Peyer's patch (tissue), 4 donors: ENCODE data around the gene CDK6. TPM values are rescaled to one million over a fixed set of nuclear protein-coding genes. Genes with fewer than 3 reads are reported as not detected.

Source experiments
- DNase-seq, 3 donors: peaks; one replicate each; pipeline ENCODE4 v3.0.0-alpha.2; 2017 to 2019
- H3K27ac ChIP-seq, 4 donors: fragments of 200-600 bp; sonication (generic); one replicate each; pipeline ENCODE4 v1.5.1; 2016 to 2019
- H3K27me3 ChIP-seq, 2 donors: fragments of 200-600 bp; sonication (generic); one replicate each; pipeline ENCODE4 v1.5.1; 2019
- H3K36me3 ChIP-seq, 3 donors: fragments of 200-600 bp; sonication (generic); one replicate each; pipeline ENCODE4 v1.5.1; 2016 to 2019
- H3K4me1 ChIP-seq, 4 donors: fragments of 200-600 bp; sonication (generic); one replicate each; pipeline ENCODE4 v1.5.1; 2016 to 2019
- H3K4me3 ChIP-seq, 4 donors: fragments of 200-600 bp; sonication (generic); 1 replicate in 3 of 4; 2 replicates in 1 of 4; pipeline ENCODE4 v1.5.1; 2016 to 2019; ENCODE audit warnings: mild to moderate bottlenecking in 1 of 4
- H3K9me3 ChIP-seq, 4 donors: fragments of 200-600 bp; sonication (generic); one replicate each; pipeline ENCODE4 v1.5.1; 2016 to 2019; ENCODE audit warnings: mild to moderate bottlenecking in 1 of 4
- POLR2A ChIP-seq, 2 donors: fragments of 450-650 bp; IDR thresholded peaks; one replicate each; pipeline ENCODE4 v1.5.1; 2017; ENCODE audit warnings: antibody characterized with exemption in 2 of 2, mild to moderate bottlenecking in 2 of 2, moderate library complexity in 2 of 2
- total RNA-seq, 4 donors: library from RNA; depleted of rRNA; stranded (reverse); fragments of >200 nt; gene quantifications; one replicate each; pipeline ENCODE4 v1.1.0, GENCODE V29; 2016
- TF ChIP-seq, protein P1 (sequence below), 6 experiments: fragments of 450-650 bp in 4 of 6; fragments of 200-600 bp in 2 of 6; sonication (generic) in 1 of 6; IDR thresholded peaks; one replicate each; pipeline ENCODE4 v1.5.1; 2017 to 2019; ENCODE audit warnings: antibody characterized with exemption in 6 of 6, mild to moderate bottlenecking in 3 of 6, moderate library complexity in 1 of 6

Gene CDK6
- total RNA-seq, 4 donors from 2014 or later = 25.6 to 75.1 (median 55.4) TPM

DNA sequence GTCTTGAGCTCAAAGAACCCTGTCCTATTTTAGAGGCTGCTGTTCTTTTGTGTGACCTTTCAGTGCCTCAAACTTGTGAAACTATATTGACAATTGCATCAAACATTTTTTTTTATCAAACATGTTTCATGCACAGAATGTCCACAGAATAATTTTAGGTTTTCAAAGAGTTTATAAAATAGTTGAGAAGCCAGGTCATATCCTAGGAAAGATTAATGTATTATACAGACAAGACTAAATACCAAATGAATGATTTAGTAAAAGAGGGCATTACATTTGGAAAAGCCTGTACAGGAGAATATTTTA lies 67.0 kb downstream of the CDK6 start:
- TF ChIP-seq, protein P1, sequence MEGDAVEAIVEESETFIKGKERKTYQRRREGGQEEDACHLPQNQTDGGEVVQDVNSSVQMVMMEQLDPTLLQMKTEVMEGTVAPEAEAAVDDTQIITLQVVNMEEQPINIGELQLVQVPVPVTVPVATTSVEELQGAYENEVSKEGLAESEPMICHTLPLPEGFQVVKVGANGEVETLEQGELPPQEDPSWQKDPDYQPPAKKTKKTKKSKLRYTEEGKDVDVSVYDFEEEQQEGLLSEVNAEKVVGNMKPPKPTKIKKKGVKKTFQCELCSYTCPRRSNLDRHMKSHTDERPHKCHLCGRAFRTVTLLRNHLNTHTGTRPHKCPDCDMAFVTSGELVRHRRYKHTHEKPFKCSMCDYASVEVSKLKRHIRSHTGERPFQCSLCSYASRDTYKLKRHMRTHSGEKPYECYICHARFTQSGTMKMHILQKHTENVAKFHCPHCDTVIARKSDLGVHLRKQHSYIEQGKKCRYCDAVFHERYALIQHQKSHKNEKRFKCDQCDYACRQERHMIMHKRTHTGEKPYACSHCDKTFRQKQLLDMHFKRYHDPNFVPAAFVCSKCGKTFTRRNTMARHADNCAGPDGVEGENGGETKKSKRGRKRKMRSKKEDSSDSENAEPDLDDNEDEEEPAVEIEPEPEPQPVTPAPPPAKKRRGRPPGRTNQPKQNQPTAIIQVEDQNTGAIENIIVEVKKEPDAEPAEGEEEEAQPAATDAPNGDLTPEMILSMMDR (IDR thresholded peaks at IDR 0.05) = no peak
- no peak for TF ChIP-seq POLR2A (IDR thresholded peaks at IDR 0.05)
- Histone ChIP-seq H3K4me3 (no peak overlapping the region), H3K9me3 (no peaks in the 10 kb centered on the region), H3K27ac (no peak overlapping the region), H3K36me3 (no peaks in the 10 kb centered on the region), H3K27me3 (no peaks in the 10 kb centered on the region), H3K4me1 (peaks cover 0 to 12% (median 0%) of the 10 kb centered on the region in 4 donors)
- DNase-seq = no peak

DNA sequence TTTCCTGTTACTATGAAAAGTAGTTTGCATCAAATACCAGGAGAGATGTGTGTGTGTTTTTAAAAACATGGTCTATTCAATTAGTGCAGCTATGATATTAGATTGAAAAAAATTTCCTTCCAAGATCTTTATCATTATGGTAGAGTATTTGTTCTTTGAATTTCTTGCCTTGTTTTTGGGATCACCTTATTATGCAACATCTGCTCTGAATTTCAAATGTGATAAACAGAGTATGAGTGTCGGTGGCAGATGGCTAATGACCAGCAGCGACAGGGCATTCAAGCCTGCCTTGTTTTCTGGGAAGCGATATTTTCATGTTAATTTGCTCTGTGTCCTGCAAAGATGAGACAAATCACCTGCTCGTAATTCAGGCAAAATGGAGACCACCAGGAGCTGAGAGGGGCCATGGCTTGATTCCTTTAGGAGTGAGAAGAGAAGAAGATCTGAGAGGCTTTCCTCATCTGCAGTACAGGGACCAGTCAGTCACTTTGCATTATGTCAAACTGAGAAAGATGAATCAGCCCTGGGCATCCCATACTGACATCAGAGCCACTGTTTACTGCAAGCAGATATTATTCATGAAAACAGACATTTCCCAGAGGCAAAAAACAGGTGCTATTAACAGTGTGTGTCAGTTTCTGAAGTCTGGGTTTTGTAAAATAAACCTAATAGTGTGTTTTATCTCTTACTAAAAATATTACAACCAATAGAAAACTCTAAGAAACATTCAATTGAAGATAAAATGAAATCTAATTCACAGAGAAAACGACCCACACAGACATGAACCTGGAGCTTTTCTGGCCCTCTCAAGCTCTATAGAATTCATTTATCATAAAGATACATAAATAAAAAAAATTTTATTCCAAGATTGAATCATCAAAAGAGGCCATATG lies 67.6 kb downstream of the CDK6 start:
- Histone ChIP-seq H3K36me3 (no peaks in the 10 kb centered on the region), H3K9me3 (no peaks in the 10 kb centered on the region)

DNA sequence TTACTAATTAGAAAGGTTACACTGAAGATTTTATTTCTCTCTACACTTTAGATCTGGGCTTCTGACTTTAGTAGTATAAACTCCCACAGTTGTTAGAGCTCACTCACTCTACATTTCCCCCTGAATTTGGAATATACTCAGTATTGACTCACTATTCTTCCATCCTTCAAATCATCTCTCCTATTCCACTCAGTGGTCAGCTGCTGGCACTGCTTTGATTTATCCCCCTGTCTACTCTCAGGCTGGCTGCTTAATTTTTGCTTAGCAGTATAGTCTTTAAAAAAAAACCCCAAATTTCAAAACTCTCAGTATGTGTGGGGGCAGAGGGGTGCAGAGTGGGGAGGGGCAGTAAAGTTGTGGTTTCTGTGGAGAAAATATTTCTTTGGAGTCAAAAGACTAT lies 68.9 kb downstream of the CDK6 start:
- TF ChIP-seq, protein P1 (IDR thresholded peaks at IDR 0.05) = no peak
- TF ChIP-seq POLR2A (IDR thresholded peaks at IDR 0.05) = no peak
- Histone ChIP-seq H3K27me3 (no peaks in the 10 kb centered on the region), H3K9me3 (no peaks in the 10 kb centered on the region), H3K36me3 (no peaks in the 10 kb centered on the region), H3K4me1 (peaks cover 0 to 12% (median 0%) of the 10 kb centered on the region in 4 donors), H3K27ac (peak overlapping the region in 1 of 4 donors; percentile 49), H3K4me3 (no peak overlapping the region)
- DNase-seq = no peak

More for the DNA sequence above, 67.6 kb downstream of the CDK6 start:
- no peak for DNase-seq
- Histone ChIP-seq H3K4me3 (no peak overlapping the region), H3K27ac (no peak overlapping the region), H3K27me3 (no peaks in the 10 kb centered on the region), H3K4me1 (peaks cover 0 to 12% (median 0%) of the 10 kb centered on the region in 4 donors)
- TF ChIP-seq, protein P1 (IDR thresholded peaks at IDR 0.05) = no peak
- no peak for TF ChIP-seq POLR2A (IDR thresholded peaks at IDR 0.05)

DNA sequence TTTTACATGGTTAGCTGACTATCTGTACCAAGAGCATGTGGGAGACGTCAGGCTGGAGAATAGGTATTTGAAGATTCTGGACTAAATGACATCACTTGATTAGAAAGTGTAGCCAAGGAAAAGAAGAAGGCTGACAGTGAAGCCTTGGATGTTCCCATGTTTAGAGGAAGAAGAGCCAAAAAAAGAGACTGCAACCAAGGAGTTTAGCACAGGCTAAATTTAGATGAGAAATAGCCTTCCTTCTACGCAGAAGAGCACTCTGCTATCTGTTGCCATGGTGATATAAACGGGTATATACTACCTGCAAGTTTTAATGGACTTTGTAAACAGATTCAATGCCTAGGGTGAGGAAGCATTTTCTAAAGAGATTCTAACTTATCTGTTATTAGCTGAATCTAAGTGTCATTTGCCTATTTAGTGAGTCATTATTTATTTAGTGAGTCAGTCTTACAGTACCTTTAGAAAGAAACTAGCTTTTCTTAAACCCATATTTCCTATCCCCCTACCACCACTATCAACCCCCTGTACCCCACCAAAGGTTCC lies 69.8 kb downstream of the CDK6 start:
- H3K9me3 ChIP-seq = no peaks in the 10 kb centered on the region
- peaks cover 0 to 12% (median 0%) of the 10 kb centered on the region in 4 donors for H3K4me1 ChIP-seq
- H3K27ac ChIP-seq = peak overlapping the region in 1 of 4 donors; percentile 49
- TF ChIP-seq, protein P1 (IDR thresholded peaks at IDR 0.05) = no peak
- TF ChIP-seq POLR2A (IDR thresholded peaks at IDR 0.05) = no peak
- H3K36me3 ChIP-seq = no peaks in the 10 kb centered on the region
- no peak for DNase-seq
- H3K4me3 ChIP-seq = no peak overlapping the region
- no peaks in the 10 kb centered on the region for H3K27me3 ChIP-seq

DNA sequence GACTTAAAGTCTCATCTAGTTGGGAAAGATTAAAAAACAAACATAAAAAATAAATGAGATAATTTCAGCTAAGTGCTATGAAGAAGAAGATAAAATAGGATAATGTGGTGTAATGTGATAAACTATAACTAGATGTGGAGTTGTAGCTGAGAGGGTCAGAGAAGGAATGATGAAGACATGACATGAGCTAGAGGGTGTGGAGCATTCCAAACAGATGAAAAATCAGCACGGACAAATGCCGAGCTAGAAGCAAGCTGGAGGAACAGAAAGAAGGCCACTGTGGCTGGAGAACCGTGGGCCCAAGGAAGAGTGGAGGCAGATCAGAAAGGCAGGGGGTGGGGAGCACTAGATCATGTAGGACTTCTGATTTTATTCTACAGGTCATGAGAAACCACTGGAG lies 70.6 kb downstream of the CDK6 start:
- Histone ChIP-seq H3K36me3 (no peaks in the 10 kb centered on the region), H3K27ac (peak overlapping the region in 1 of 4 donors; percentile 49), H3K27me3 (no peaks in the 10 kb centered on the region), H3K4me1 (peaks cover 0 to 12% (median 0%) of the 10 kb centered on the region in 4 donors), H3K9me3 (no peaks in the 10 kb centered on the region), H3K4me3 (no peak overlapping the region)
- no peak for TF ChIP-seq POLR2A (IDR thresholded peaks at IDR 0.05)
- TF ChIP-seq, protein P1 (IDR thresholded peaks at IDR 0.05) = no peak
- DNase-seq = no peak
